NCI-H1105 treated with DMSO at 0.1 percent for 48 hours (cell line): ENCODE results near the gene NAALADL2.

ENCODE experiments used
- DNase-seq: peaks from one replicate; lab custom pipeline; 2025; lab: John Stamatoyannopoulos, UW

Gene NAALADL2

DNA sequence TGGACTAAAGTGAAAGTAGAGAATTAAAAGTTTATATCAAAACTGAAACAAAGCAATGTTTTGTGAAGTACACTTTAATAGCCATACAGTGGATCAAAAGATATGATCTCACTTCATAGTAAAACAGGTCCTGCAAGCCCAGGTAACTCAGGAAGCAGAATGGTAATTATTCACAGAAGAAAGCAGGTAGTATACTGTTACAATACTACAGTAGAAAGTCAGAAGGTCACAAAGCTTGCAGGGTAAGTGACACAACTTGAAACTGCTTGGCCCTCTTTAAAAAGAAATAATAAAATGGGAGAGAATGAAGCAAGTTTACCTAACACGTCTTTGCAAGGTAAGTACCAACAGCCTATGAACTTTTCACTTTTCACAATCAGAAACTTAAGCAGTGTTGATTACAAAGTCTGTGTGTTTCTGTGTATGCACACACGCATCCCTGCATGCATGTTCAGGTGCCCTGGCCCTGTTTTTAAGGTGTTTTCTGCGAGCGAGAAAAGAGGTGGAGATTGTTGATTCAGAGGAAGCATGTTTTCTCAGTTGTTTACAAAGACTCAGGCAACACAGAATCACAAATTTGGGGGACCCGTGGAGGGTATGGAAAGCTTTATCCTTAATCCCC is at the start of gene NAALADL2:
NAALADL2 (plus strand) TSS at position 221 of the 622 bp plus-strand sequence.
- peak; percentile 72 for DNase-seq

DNA sequence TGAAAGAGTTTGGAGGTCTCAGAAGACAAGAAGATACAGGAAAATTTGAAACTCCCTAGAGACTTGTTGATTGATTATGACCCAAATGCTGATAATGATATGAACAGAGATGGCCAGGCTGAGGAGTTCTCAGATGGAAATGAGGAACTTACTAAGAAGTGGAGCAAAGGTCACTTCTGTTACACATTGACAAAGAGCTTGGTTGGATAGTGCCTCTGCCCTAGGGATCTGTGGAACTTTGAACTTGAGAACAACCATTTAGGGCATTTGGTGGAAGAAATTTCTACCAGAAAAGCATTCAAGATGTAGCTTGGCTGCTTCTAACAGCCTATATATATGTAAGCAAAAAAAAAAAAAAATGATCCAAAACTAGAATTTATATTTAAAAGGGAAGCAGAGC is 48.9 kb upstream of the NAALADL2 start:
- DNase-seq: no peak

DNA sequence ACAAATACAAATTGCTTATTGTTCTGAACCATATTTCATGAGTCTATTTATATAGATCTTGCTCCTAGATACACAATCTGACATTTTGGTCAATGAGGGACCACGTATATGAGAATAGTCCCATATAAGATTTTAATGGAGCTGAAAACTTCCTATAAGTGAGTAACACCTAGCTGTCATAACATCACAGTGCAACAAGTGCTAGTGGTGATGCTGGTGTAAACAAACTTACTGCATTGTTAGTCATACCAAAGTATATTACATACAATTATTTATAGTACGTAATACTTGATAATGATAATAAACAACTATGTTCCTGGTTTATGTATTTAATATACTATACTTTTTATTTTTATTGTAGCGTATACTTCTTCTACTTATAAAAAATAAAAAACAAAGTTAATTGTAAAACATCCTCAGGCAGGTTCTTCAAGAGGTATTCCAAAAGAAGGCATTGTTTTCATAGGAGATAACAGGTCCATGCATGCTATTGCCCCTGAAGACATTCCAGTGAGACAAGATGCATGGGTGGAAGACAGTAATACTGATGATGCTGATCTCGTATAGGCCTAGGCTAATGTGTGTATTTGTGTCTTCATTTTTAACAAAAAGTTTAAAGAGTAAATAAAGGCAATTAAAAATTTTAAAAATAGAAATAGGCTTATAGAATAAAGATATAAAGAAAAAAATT is 46.8 kb upstream of the NAALADL2 start:
- no peak for DNase-seq

DNA sequence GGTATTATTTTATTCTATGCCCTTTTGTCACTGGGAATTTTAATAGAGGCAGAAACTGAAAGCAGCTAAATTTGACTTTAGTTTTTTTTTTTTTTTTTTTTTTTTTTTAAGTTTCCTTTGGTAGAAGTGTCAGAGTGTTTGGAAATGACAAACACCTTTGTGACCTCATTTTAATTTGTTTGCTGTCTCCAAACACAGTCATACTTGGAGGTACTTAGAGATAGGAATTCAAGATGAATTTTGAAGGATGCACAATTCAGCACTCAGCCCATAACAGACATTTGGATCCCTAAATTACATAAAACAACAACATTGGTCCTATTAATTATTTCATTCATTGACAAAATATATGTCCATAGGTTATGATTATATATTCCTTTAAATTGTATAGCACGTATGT is 43.4 kb upstream of the NAALADL2 start:
- DNase-seq: no peak

DNA sequence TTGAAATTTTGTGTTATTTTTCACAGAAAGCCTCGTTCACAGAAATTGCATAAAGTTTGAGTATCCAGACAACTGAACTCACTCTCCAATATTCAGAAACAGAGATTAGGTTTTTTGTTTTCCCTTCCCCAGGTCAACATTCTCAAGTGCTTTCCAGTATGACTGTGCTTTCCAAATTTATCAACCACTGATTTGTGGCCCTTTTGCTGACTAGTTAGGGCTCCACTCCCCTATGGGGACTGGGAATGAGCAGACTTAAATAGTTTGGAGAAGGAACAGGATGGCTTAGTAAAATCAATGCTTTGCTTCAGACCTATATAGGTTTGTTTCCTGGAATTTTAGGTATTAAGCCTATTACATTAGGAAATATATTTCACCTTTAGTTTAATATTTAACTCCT is 38.2 kb upstream of the NAALADL2 start:
- no peak for DNase-seq

DNA sequence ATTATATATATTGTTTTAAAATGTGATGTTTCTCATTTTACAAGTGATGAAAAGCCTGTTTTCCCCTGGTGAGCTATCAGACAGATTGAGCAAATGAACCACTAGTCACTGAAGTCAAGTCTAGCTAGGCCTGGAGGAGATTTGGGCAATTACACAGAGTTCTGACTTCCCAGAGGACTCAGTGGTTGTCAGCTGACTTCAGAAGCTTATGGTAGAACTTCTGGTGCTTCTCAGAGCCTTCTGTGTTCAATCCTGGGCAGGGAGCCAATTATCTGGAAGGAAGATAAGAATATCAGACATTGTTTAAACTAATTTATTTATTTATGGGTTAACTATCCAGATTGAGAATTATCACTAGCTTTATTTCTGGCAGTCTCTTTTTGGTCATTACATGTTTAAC is 37.7 kb upstream of the NAALADL2 start:
- DNase-seq: peak; percentile 19

DNA sequence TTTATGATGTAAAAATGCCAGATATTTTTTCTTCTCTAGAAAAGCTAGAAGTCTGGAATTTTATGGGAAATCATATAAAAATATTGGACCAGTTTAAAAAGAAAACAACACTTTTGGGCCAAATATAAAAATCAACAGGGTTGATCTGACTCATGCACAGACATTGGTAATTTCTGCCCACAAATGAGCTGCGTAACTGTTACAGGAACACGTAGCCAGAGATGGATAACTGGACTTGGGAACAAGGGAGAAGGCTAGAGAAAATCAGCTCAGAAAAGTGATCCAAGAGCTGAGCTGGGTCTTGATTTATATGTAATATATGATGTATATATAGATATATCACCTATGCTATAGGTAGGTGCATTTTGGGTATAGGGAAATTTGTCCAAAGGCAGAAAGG is 36.8 kb upstream of the NAALADL2 start:
- no peak for DNase-seq

DNA sequence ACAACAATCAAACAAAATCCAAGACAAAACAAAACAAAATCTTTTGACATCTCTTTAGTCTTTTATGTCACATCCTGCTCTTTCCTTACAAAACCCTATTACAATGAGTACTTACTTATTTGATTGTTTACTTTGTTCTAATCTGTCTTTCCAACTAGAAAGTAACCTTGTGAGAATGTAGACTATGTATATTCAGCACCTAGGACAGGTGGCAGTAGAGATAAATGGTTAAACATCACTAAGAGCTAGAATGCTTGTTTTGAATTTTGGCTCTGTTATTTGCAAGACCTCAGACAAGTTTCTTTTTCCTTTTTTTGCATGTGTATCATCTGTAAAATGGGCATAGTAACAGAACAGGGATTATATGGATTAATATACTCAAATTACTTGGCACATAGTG is 33.1 kb upstream of the NAALADL2 start:
- no peak for DNase-seq

DNA sequence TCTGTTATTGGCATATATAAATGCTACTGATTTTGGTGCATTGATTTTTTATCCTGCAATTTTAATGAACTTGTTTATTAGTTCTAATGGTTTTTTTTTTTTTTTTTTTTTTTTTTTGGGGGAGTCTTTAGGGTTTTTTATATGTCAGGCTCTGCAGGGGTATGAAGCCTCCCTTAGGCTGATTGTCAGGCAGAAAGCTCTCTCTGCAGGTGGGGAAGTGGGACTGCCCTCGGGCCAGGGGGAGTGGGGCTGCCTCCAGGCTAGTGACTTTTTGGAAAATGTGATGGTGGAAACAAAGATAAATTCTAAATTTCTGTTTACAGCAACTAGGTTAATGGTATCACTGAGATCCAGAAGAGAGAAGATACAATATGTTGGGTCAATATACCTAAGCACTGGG is 14.4 kb upstream of the NAALADL2 start:
- DNase-seq: no peak

DNA sequence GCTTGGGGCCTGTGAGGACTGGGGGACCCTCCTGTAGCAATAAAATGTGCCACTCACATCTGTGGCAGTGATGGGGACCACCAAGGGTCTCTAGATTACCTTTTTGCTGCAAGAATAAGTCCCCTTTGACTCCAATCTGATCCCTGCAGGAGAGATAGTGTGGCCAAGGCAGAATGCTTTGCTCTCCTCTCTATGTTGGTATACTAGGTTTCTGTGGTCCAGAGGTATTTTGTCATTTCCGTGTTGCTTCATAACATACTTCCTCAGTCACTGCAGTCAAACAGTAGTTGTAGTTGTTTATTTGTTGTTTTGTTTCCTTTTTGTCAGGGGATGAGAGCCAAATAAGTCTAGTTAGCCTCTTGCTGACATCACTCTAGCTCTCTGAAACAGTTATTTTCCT is 13.1 kb upstream of the NAALADL2 start:
- DNase-seq: no peak

DNA sequence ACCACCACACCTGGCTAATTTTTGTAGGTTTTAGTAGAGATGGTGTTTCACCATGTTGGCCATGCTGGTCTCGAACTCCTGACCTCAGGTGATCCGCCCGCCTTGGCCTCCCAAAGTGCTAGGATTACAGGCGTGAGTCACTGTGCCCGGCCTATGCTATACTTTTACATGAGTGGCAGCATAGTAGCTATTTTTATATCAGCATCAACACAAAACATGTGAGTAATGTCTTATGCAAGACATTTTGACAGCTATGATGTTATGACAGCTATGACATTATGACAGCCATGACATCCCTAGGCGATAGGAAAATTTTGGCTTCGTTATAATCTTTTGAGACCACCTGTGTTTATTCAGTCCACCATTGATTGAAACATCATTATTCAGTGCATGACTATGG is 4.1 kb upstream of the NAALADL2 start:
- DNase-seq: no peak

DNA sequence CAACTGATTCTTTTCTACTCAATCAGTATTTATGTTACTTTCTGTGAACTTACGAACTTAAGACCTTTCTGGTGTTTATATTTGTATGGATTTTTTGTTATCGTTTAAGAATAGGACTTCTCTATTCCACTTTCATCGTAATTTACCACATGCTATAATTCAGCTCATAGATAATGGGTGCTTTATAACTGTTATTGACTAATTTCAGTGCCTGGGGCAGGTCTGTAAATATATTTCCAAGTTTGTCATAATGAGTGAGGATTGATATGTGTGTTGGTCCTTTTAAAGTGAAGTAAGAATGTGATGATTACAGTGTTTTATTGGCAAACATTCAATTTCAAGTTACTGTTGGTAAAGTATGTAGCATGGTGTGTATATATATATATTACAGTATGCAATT is 1.8 kb upstream of the NAALADL2 start:
- DNase-seq: no peak

DNA sequence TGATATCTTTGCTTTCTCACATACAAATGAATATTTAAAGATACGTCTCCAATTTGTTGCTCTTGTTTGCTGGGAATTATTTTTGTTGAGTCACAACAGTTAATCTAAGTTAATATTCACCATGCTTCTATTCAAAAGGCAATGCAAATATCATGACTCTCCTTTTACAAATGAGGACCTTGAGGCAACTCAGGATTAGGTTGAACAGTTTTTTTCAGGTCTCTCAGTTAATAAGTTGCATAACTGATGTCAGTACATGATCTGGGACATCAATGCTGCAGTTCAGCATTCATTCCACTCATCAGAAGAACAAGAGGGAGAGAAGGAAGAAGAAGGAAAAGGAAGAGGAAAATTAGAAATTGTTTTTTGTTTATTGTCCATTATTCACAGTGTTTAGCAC is 781 bp upstream of the NAALADL2 start:
- DNase-seq: no peak

DNA sequence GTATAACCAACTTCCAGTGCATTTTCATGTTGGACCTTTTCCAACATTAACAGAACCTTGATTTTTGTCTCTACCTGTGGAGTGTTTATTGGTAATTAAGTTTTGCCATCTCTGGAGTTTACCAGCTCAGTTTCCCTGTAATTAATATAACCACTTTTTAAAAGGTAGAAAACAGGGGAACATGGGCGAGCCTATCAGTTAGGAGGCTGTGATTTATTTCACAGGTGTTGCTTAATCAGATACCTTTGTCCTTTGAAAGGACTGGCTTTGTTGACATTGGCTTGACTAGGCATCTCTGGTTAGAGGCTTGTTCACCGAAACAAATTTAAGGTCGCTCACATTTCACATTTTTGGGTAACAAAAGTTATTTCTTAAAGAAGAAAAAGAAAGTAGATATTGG is 622 bp downstream of the NAALADL2 start:
- DNase-seq: peak; percentile 82

DNA sequence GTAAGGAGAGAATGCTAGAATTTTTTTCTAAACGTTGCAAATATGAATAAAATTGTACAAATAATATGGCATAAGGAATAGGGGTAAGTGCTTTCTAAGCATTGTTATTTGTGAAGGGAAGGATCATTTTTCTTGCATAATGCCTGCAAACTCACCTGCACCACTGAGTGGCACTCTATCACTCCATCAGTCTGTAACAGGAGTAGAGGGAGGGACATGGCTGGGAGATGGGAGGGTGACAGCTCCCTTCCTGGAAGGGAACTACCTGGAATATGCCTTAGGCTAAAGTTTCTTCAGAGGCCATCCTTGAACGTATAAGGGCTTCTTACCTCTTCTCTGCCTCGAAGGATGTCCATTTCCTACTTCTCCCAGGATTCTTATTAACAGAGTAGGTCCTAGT is 3.0 kb downstream of the NAALADL2 start:
- peak; percentile 45 for DNase-seq

DNA sequence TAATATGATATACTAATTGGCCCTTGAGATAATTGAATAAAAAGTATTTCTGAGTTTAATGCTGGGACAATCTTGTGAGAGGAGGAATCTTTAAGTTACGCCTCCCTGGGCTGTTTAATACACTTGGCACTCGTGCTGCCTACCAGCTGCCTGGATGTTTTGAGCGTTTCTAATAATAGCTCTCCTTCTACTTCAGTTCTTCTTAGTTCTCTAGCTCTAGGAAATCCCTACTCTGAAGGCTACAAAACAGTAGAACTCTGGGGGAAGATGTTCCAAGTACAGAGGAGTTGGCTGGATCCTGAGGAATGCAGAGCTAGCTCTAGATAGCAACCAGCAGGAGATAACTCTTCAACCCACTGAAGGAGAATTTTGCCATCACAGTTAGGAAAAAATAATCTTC is 3.5 kb downstream of the NAALADL2 start:
- DNase-seq: peak; percentile 25

DNA sequence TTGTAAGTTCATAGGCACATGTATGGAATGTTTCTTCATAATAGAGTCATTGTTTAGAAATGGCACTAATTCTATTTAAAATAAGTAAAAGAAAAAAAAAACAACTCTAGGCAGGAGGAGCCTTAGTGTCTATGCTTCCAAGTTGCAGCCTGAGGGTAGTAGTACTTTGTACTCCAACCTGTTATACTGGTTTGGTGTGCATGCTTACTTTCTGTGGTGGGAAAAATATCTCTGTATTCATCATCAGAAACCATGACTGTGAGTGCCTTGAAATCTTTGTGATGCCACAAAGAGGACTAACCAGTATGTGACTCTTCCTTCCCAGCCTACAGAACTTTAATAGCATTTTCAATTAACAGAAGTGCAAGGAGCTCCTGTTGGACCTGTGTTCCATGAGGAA is 4.4 kb downstream of the NAALADL2 start:
- DNase-seq: no peak

DNA sequence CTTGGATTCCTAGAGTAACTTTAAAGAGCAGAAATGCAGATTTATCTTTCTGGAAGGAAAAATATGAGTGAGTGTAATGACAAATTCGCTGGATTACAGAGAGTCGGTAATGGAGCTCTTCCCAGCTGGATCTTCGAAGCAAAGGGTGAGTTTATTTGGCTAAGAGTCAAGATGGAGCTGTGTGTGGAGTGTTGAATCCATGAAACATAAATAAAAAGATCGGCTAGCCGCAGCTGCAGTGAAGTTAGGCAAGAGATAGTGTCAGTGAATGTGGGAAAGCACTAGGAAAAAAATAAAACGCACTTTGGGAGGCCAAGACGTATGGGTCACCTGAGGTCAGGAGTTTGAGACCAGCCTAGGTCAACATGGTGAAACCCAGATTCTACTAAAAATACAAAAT is 10.3 kb downstream of the NAALADL2 start:
- DNase-seq: no peak

DNA sequence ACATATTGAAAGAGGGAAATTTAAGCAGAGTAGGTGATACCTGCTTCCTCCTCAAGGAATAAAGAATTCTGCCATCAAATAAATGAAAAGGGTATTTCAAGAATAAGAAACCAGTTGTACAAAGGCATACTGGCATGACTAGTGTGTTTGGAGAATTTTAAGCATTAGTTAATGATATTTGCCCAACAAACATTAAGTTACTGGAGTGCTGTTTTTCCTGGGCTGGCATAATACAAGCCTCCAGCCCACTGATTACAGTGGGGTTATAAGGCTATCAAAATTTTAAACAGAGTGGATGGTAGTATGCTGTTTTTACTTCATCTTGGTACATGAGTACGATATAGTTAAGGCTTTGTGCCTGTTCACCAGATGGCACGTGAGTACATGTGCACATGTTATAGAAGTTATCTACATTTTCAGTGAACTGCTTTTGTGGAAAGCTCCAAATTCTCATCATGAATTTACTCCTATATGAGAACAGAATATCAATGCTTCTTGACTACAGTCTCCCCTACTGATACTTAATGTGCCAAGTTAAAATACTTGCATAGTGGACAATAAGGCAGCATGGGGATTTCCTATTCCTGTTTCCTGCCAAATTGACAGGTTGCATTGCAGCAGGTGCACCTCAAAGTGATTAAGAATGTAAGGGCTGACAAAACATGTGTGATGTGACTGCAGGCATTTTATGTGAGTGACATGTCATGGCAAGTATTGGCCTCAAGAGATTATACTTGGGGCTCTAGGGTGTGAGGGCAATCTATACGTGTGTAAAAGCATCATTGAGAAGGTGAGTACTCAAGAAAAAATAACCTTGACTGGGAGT is 14.9 kb downstream of the NAALADL2 start:
- DNase-seq: peak; percentile 29

DNA sequence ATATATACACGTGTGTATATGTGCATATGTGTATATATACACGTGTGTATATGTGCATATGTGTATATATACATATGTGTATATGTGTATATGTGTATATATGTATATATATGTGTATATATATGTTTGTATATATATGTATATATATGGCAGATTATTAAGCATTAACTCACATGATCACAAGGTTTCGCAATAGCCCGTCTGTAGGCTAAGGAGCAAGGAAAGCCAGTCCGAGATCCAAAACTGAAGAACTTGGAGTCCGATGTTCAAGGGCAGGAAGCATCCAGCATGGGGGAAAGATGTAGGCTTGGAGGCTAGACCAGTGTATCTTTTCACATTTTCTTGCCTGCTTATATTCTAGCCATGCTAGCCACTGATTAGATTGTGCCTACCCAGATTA is 23.7 kb downstream of the NAALADL2 start:
- DNase-seq: no peak

DNA sequence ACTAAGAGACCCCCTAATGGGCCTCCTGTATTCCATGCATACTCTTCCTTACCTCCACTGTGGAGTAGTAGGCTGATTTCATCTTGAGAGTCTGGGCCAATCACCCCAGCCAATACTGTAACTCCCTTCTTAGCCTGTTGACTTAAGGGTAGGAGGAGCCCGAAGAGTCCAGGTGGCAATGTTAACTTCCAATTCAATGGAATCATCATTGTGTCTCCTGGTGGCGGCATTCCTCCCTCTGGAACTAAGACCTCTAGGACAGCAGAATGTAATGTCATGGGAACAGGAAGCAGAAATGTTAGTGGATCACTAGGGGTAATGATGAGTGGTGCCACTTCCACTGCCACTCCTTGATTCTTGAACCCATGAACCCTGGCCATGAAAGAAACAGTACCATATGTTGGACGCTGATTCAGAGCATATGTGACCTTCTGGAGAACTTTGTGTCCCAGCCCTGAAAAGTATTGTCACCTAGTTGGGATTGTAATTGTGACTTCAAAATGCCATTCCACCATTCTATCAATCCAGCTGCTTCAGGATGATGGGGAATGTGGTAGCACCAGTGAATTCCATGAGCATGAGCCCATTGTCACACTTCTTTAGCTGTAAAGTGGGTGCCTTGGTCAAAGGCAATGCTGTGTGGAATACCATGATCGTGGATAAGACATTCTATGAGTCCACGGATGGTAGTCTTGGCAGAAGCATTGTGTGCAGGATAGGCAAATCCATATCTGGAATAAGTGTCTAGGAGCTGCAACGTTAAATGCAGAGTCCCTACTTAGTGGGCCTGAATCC is 24.9 kb downstream of the NAALADL2 start:
- DNase-seq: no peak

DNA sequence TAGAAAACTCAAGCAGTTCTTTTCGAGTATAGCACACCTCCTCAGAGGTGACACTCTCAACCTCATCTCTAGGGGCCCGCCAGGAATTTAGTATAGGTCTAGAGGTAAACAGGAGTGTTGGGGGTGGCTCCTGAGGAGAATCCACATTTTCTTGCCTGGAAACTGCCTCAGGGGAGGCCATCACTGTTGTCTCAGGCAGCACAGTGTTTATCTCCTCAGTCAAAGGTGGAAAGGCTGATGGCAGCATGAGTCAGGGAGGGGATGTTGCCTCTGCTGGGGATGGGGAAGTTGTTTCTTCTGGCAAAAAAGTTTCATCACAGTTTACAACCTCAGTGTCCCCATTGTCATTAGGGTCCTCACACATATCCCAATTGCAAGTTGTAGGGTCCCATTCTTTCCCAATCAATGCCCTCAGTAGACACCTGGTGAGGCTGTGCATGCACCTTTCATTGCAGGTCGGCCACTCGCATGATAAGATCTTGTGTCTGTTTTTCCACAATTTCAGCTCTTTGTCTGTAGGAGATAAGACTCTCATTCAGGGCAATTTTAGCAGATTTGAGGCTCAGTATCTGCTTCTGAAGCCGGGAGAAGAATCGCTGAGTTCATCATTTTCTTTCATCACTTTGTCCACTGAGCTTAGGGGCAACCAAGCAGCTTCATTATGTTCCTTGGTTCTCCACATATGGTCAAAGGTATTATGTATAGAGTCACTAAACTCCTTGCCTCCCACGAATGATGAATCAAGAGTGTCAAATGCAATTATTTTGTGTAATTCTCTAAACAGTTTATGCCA is 25.8 kb downstream of the NAALADL2 start:
- no peak for DNase-seq
